Activated CD8-positive, alpha-beta memory T cell treated with anti-CD3 and anti-CD28 coated beads for 4 hours (primary cell): ENCODE results near the gene ALG8.
"Not testable (repeated sequence)": the region's sequence is repeated elsewhere in the genome, so short reads cannot be mapped to it uniquely, and the experiment has no call there.

ENCODE experiments used
- DNase-seq, 2 donors: peaks; one replicate each; pipeline ENCODE4 v3.0.0-alpha.2; 2020; ENCODE audit warnings: low read depth in 2 of 2

Gene ALG8

DNA sequence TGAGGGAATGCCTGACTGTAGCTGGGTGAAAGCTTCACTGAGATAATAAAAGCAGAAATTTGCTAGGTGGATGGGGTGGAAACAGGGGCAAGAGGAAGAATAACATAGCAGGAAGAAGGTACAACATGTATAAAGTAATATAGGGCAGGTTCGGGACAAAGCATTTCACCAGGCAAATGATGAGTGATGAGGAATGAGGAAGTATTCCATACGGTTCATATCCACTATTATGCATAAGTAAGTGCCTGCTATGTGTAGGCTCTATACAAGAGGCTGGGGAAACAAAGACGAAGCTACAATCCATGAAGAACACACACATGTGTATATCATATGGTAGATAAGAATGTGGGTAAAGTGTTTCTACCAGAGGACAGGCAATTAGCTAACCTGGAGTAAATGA lies 67.7 kb downstream of the ALG8 start:
- DNase-seq = no peak

DNA sequence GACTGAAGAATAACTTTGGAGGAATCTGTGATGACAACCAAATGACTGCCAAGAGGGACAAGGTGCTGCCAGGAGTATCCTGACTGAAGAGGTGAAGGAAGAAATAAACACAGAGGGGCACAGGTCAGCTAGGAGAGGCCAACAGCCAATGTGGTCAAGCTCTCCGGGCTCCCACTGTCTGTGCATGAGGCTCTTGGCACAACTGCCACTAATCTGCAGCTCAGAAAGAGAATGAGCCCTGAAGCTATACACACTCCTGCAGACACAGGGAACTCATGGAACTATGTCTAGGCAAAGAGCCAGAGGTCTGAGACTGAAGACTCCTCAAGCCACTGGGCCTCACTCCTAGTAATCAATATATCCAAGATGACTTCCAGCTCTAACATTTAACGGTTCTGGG lies 68.8 kb downstream of the ALG8 start:
- no peak for DNase-seq

DNA sequence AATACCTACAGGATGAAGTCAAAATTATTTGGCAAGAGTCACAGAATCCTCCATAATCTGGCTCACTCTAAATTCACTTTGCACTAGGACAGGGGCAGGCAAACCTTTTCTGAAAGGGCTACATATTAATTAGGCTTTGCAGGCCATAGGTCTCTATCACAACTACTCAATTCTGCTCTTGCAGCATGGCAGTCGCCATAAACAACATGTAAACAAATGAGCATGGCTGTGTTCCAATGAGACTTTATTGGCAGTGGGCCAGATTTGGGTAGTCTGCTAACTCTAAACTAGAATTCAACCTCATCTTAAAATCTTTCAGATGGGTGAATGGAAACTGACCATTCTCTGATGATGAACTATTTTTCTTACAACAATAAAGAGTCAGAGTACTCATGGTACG lies 70.0 kb downstream of the ALG8 start:
- no peak for DNase-seq

DNA sequence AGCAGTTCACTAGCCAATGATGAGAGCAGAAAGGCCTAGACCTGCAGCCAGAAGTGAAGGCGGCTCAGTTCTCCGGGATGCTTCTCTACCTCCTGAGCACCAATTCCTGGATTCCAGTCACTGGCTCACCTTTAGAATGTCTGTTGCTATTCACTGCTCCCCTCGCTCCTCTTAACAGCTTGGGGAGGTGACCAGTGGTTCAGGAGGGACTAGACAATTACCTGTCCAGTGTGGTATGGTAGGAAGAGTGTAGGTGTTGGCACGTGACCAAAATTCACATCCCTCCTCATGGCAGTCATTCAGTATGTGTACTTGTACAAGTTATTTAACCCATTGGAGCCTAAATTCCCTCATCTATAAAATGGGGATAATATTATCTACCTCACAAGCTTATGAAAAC lies 71.7 kb downstream of the ALG8 start:
- DNase-seq = no peak

DNA sequence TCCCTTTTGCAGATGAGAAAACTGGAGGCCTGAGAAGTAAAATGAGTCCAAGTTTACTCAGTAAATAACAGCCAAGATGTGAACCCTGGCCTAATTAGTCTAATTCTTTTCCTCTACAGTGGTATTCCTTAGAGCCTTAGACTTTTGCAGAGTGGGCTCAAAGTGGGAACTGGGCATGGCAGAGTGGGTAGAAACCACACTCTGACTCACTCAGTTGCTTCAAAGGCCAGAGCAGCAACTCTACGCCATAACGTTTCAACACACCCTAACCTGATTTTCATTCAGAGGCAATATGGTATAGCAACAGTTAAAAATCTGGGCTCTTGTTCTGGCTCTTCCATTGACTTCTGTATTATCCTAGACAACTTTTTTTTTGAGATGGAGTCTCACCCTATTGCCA lies 73.0 kb downstream of the ALG8 start:
- DNase-seq = no peak

- DNase-seq = no peak
Observed at GRCh38 chr11:78065203-78065602, 74.2 kb downstream of the ALG8 start.

- DNase-seq = no peak
Observed at GRCh38 chr11:78063440-78064181, 75.8 kb downstream of the ALG8 start, which contains the start of gene THRSP. THRSP (plus strand) TSS chr11:78063861; CDS start chr11:78063882, 21 bp downstream.

DNA sequence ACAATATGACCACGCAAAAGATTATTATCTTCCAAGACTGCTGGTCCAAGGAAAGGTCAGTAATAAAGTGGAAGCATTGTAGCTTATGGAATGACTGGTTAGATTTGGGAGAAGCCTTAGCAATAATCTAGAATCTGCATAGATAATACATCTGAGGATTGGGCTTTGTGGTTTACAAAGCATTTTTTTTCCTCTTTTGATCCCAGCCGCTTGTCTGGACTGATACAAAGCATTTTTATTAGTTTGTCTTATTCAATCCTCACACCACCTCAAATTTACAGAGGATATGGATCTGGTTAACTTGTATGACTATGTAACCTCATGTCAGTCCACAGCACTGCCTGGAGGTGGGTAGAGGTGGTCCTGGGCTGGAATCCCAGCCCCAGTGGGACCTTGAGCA lies 76.8 kb downstream of the ALG8 start:
- no peak for DNase-seq

DNA sequence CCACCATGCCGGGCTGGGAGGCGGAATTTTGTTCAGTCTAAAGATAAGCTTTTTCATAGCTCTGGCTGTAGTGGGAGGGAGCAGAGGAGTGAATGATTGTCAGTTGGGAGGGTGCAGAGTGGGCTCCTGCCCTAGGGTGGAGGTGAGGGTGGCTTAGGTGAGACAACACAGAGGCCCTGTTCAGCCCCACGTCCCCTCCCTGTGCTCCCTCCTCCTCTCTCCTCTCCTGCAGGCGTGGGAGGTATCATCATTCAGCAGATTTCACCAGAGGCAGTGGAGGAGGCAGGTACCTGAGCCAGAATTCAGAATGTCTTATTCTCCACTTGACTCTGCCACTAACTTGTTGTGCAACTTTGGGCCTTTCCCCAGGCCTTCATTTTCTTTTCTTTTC lies 77.5 kb downstream of the ALG8 start:
- no peak for DNase-seq

- DNase-seq = no peak
Observed at GRCh38 chr11:78061088-78061920, 78.1 kb downstream of the ALG8 start.

DNA sequence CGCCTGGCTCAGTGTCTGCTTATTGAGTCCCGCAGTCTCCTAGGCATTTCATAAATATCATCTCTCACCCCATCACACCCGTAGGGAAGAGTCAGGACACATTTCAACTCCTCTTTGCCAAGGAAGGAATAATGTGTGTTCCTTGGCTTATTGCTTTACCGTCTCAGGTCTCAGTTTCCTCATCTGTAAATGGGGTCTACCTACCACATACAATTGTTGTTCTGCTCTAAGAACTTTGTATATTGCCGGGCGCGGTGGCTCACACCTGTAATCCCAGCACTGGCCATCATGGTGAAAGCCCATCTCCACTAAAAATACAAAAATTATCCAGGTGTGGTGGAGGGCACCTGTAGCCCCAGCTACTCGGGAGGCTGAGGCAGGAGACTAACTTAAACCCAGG lies 78.9 kb downstream of the ALG8 start:
- no peak for DNase-seq

DNA sequence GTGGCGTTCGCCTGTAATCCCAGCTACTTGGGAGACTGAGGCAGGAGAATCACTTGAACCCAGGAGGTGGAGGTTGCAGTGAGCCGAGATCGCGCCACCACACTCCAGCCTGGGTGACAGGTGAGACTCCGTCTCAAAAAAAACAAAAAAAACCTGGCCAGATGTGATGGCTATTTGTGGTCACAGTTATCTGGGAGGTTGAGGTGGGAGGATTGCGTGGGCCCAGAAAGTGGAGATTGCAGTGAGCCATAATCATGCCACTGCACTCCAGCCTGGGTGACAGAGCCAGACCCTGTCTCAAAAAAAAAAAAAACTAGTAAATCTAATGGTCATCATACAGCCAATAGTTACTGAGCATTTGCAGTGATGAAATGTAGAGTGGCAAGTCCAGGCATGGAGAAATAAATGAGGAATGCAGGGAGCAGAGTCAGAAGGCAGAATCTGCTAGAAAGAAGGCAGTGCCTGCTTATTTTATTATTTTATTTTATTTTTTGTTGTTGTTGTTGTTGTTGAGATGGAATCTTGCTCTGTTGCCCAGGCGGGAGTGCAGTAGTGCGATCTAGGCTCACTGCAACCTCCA lies 79.6 kb downstream of the ALG8 start:
- not testable (repeated sequence) for DNase-seq

DNA sequence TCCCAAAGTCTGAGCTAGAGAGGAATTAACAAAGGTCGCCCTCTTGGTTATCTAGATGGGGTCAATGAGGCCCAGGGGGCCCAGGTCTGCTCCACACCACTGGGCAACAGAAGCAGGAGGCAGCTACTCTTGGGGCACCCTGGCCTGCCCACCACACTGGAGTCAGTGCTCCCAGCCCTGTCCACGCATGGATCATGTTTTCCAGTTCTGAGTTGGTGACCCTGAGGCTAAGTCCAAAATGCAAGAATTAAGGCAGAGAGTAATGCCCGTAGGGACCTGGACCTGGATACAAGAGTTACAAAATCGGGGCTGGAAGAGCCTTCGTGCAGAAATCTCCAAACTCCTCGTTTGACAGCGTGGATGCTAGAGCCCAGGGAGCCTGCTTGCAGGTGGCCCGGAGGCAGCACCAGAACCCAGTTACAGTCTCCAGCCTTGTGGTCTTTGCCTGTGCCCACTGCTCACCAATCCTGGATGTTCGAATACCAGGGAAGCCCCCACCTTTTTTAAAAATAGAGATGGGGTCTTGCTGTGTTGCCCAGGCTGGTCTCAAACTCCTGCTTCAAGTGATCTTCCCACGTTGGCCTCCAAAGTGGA lies 81.9 kb downstream of the ALG8 start:
- DNase-seq = no peak

DNA sequence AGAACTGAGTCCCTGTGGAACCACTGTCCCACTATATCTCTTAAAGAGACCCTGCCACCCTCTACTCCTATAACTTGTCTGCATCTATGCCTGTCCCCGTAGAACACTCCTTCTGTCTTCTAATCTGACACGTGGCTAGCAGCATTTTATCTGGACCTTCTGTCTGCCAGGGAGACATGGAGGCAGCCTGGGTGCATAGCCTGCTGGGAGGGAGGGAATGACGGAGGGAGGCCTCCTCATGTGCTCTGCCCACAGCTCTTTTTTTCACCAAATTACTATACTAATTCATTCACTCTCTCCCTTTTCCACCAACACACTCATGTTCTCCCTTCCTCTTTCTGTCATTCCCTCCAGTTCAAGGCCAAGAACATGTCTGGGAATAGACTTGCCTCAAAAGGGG lies 83.3 kb downstream of the ALG8 start:
- DNase-seq = no peak

DNA sequence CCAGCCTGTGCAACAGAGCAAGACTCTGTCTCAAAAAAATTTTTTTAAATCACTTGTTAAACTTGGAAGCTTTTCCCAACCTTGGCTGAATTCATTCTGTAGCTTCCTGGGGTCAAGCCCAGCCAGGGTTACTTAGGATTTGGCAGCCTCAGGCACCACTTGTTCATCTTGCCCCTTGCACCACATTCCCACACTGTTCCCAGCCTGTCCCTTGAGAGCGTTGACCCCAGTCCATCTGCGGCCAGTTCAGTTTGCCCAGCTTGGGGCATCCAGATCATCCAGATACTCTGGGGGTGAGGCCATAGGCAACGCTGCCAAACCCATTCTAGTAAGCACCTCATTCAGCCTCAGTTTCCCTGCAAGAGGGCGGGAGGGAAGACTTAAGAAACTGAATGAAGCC lies 84.5 kb downstream of the ALG8 start:
- no peak for DNase-seq

GRCh38 chr11:78050964-78051831 lies 88.2 kb downstream of the ALG8 start:
- no peak for DNase-seq
